Measurements from ENCODE around the gene PTN. TPM values are rescaled to one million over a fixed set of nuclear protein-coding genes. Genes with fewer than 3 reads are reported as not detected.

Gene PTN
- total and polyA plus RNA-seq, 9 of the 15 experiments (the other 6 are each of a cell fraction or from before 2014, with no cell fraction given): not detected

DNA sequence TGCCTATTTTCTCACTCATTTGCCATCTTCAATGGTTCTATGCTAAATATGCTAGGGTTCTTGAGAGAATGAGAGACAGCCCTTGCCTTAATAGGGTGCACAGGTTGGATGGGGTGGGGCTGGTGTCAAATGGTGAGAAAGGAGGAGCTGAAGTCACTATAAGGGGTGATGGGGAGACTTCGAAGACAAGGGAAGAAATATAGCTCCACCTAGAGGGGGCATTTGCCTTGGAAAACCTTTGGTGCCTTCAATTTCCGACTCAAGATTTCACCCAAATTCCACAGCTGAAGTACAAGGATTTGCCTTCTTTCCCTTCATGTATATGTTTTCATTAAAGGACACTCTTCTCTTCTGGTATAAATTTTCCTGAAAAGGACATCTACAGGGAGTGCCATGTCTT lies 5.6 kb downstream of the PTN start:
- no peak for ATAC-seq
- no peak overlapping the region for H2AFZ ChIP-seq (ENCODE audit: low read depth, low read length)
- FAIRE-seq: no peak
- peak in 1 of 4 experiments; percentile 6 for DNase-seq (ENCODE audit: extremely low read depth in 1 of 4, low spot score in 3 of 4)
- H3K27me3 ChIP-seq (ENCODE audit: control insufficient read depth in 2 of 2, insufficient read depth in 2 of 2, low read length in 2 of 2): no peaks in the 10 kb centered on the region
- no peaks in the 10 kb centered on the region for H3K9me1 ChIP-seq (ENCODE audit: control insufficient read depth, insufficient read depth, low read length)
- BruUV-seq (replicated peaks): no TSS peak
- H3K9ac ChIP-seq (ENCODE audit: insufficient read depth in 1 of 2, low read depth in 2 of 2, low read length in 2 of 2): no peak overlapping the region
- TF ChIP-seq GABPB1 (CRISPR knock-in tag; IDR thresholded peaks at IDR 0.05) (no peak), SMARCA5 (IDR thresholded peaks at IDR 0.05) (no peak), FOXA3 (CRISPR knock-in tag; conservative IDR thresholded peaks at IDR 0.05 in 1 of 2, IDR thresholded peaks at IDR 0.05 in 1 of 2) (no peak), ZNF224 (CRISPR knock-in tag; IDR thresholded peaks at IDR 0.05) (no peak), SETDB1 (IDR thresholded peaks at IDR 0.05; ENCODE audit: low read length) (no peak), ZNF140 (CRISPR knock-in tag; IDR thresholded peaks at IDR 0.05) (no peak), ARID1B (IDR thresholded peaks at IDR 0.05) (no peak), ZNF274 (IDR thresholded peaks at IDR 0.05; ENCODE audit: borderline replicate concordance, low read depth, low read length) (no peak), KDM5B (IDR thresholded peaks at IDR 0.05; ENCODE audit: insufficient replicate concordance, low read depth, low read length) (no peak)
- TF ChIP-seq, protein P1, sequence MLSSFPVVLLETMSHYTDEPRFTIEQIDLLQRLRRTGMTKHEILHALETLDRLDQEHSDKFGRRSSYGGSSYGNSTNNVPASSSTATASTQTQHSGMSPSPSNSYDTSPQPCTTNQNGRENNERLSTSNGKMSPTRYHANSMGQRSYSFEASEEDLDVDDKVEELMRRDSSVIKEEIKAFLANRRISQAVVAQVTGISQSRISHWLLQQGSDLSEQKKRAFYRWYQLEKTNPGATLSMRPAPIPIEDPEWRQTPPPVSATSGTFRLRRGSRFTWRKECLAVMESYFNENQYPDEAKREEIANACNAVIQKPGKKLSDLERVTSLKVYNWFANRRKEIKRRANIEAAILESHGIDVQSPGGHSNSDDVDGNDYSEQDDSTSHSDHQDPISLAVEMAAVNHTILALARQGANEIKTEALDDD (IDR thresholded peaks at IDR 0.05): no peak
- TF ChIP-seq, protein P2, sequence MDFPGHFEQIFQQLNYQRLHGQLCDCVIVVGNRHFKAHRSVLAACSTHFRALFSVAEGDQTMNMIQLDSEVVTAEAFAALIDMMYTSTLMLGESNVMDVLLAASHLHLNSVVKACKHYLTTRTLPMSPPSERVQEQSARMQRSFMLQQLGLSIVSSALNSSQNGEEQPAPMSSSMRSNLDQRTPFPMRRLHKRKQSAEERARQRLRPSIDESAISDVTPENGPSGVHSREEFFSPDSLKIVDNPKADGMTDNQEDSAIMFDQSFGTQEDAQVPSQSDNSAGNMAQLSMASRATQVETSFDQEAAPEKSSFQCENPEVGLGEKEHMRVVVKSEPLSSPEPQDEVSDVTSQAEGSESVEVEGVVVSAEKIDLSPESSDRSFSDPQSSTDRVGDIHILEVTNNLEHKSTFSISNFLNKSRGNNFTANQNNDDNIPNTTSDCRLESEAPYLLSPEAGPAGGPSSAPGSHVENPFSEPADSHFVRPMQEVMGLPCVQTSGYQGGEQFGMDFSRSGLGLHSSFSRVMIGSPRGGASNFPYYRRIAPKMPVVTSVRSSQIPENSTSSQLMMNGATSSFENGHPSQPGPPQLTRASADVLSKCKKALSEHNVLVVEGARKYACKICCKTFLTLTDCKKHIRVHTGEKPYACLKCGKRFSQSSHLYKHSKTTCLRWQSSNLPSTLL (IDR thresholded peaks at IDR 0.05): no peak
- 0% methylated on average over 2 of the region's 2 CpGs for WGBS (ENCODE audit: insufficient coverage, low coverage, missing lambda C conversion rate)
- no peak overlapping the region for H3K4me2 ChIP-seq (ENCODE audit: insufficient read depth, low read length)
- ChIA-PET CTCF (ENCODE audit: low intra/inter-chr PET ratio) (no interaction called here), POLR2A (no interaction called here)
- H3K79me2 ChIP-seq (ENCODE audit: control insufficient read depth, insufficient read depth, low read length): no peaks in the 10 kb centered on the region
- H3K36me3 ChIP-seq (ENCODE audit: control insufficient read depth, insufficient read depth, low read length): no peaks in the 10 kb centered on the region
- H3K27ac ChIP-seq (ENCODE audit: extremely low read depth, low read depth, low read length): no peak overlapping the region
- intact Hi-C loops (cut with micrococcal nuclease) (no loop called here), in situ Hi-C loops (cut with MboI) (no loop called here)
- H3K4me3 ChIP-seq: no peak overlapping the region
- H4K20me1 ChIP-seq (replicated peaks; ENCODE audit: control insufficient read depth, insufficient read depth, low read length): no peaks in the 10 kb centered on the region
- 0 out of 2 replicates have a peak, but pooled peaks cover 2% of the 10 kb centered on the region for H3K9me3 ChIP-seq (replicated peaks; ENCODE audit: control insufficient read depth, insufficient read depth, low read depth, low read length)
- H3K4me1 ChIP-seq (replicated peaks in 1 of 2; ENCODE audit: control insufficient read depth in 2 of 2, insufficient read depth in 2 of 2, low read length in 2 of 2): no peaks in the 10 kb centered on the region
